ENCODE measurements around the gene RRBP1.

- TF ChIP-seq POLR2A (IDR thresholded peaks at IDR 0.05): no peak
- TF ChIP-seq, protein P1, sequence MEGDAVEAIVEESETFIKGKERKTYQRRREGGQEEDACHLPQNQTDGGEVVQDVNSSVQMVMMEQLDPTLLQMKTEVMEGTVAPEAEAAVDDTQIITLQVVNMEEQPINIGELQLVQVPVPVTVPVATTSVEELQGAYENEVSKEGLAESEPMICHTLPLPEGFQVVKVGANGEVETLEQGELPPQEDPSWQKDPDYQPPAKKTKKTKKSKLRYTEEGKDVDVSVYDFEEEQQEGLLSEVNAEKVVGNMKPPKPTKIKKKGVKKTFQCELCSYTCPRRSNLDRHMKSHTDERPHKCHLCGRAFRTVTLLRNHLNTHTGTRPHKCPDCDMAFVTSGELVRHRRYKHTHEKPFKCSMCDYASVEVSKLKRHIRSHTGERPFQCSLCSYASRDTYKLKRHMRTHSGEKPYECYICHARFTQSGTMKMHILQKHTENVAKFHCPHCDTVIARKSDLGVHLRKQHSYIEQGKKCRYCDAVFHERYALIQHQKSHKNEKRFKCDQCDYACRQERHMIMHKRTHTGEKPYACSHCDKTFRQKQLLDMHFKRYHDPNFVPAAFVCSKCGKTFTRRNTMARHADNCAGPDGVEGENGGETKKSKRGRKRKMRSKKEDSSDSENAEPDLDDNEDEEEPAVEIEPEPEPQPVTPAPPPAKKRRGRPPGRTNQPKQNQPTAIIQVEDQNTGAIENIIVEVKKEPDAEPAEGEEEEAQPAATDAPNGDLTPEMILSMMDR (IDR thresholded peaks at IDR 0.05): no peak
Observed at GRCh38 chr20:17712201-17712600, 30.2 kb upstream of the RRBP1 start.
